Measurements from ENCODE around the gene PABPN1.
A peak's percentile ranks its signal among the peaks of the same experiment; 100 is the strongest.
"Not testable (repeated sequence)": the region's sequence is repeated elsewhere in the genome, so short reads cannot be mapped to it uniquely, and the experiment has no call there.

Gene PABPN1, protein sequence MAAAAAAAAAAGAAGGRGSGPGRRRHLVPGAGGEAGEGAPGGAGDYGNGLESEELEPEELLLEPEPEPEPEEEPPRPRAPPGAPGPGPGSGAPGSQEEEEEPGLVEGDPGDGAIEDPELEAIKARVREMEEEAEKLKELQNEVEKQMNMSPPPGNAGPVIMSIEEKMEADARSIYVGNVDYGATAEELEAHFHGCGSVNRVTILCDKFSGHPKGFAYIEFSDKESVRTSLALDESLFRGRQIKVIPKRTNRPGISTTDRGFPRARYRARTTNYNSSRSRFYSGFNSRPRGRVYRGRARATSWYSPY

DNA sequence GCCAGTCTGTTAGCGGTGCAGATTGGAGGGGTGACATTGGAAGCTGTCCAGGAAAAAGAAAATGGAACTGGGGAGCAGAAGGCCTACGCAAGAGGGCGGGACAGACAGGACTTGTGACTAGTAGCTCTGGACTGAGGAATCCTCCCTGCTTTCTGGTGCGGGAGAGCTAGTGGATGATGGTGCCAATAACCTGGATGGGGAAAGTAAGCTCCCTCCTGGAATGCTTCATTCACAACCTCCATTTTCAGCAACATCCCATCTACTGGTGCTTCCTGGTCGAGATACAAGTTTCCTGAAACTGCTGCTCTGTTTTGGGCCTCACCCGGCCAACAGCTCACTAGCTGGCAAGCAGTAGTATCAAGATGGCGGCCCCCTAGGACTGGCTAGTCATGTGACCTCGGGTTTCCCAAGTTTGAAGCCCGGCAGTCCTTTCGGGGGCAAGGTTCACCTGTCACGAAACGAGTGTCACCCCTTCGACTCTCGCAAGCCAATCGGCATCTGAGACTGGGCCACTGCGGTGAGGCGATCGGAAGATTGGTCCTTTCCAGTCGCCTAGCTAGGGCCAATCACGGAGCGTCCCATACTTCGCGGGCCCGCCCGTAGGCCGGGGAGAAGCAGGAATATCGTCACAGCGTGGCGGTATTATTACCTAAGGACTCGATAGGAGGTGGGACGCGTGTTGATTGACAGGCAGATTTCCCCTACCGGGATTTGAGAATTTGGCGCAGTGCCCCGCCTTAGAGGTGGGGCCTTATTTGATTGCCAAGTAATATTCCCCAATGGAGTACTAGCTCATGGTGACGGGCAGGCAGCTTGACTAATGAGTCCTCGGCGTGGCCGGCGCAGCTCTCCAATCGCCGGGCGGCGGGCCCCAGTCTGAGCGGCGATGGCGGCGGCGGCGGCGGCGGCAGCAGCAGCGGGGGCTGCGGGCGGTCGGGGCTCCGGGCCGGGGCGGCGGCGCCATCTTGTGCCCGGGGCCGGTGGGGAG is at the start of gene PABPN1:
Gene PABPN1 (plus strand): TSS at position 874 of the 988 bp plus-strand sequence. CDS start 13 bp downstream, at position 887.
- DNase-seq: peak; percentile 99

DNA sequence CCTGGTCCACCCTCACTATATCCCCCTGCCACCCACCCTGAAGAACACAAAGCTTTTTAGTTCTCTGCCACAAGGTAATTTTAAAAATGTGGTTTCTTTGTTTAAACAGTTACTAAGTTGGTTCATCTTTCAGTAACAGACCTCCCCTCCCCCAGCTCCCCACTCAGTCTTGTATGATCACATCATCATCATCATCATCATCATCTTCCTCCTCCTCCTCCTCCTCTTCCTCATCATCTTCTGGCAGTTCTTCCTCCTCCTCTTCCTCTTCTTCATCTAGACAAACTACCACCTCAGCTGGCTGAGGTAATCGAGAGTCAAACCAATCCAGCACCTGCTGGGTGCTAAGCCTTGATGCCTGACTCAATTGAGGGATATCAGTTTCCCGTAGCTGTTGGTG is 45.8 kb upstream of the PABPN1 start:
- DNase-seq: no peak

GRCh38 chr14:23277189-23277588 is 44.1 kb upstream of the PABPN1 start:
- DNase-seq: no peak

DNA sequence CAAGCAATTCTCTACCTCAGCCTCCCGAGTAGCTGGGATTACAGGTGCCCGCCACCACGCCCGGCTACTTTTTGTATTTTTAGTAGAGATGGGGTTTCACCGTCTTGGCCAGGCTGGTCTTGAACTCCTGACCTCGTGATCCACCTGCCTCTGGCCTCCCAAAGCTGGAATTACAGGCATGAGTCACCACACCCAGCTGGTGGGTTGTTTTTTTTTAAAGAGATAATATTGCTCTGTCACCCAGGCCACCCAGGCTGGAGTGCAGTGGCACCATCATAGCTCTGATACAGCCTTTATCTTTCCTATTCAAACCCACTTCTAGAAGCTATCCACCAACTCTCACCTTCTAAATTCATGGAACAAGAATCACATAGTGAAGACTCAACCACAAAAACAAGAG is 43.3 kb upstream of the PABPN1 start:
- not testable (repeated sequence) for DNase-seq

- DNase-seq: no peak
These were observed 40.0 kb upstream of the PABPN1 start for GRCh38 chr14:23281247-23281646.

GRCh38 chr14:23284654-23285529 is 36.4 kb upstream of the PABPN1 start:
- no peak for DNase-seq

DNA sequence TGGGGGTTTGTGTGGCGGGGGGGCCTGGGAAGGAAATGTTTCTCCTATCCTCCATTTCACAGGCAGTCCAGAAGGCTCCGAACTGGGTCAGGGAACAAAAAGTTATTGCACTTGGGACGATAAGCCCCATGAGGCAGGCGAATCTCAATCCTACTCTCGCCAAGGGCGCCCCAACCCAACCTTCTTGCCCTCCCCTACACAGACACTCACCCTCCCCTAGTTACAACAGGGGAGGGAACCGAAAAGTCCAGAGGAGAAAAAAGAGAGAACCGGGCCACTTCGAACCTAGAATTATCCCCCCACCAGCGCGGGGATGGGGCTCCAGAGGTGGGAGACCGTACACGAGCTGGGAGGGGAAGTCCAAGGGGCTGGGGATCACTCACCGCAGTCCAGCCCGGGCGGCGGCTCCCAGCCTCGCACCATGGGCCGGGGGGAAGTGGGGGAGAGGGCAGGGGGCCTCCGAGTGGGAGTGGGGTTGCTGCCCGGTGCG is 35.7 kb upstream of the PABPN1 start:
- DNase-seq: no peak

GRCh38 chr14:23286020-23286901 is 35.0 kb upstream of the PABPN1 start, which contains the start of gene HOMEZ:
TSS of gene HOMEZ (minus strand) at chr14:23286132. CDS start at chr14:23285952, 180 bp downstream.
- DNase-seq: peak; percentile 98

GRCh38 chr14:23286902-23287479 is 34.3 kb upstream of the PABPN1 start:
- no peak for DNase-seq

GRCh38 chr14:23294734-23295561 is 26.3 kb upstream of the PABPN1 start:
- DNase-seq: peak; percentile 12

DNA sequence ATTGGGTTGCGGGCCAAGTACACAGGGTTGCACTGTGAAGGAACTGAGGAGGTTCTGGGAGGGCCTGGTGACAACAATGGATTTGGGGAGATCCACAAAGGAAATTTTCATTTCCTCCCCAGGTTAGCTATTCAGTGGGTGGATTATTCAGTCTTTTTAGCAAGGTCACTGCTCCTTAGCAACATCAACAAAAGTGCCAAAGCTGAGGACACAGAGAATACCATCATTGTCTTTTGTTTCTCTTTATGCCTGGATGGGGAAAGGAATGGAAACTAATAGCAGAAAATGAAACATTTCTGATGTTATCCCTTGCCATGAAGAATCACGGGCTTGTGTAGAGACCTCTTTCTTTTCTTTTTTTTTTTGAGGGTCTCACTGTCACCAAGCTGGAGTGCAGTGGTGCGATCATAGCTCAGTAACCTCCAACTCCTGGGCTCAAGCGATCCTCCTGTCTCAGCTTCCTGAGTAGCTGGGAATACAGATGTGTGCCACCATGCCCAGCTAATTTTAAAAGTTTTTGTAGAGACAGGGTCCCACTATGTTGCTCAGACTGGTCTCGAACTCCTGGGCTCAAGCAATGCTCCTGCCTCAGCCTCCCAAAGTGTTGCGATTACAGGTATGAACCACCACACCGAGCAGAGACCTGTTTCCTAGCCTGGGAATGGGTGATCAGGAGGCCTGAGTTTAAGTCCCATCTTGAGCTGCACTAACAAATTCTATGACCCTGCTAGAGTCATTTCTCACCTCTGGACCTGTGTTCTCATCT is 25.1 kb upstream of the PABPN1 start:
- no peak for DNase-seq

GRCh38 chr14:23297096-23297495 is 24.2 kb upstream of the PABPN1 start:
- DNase-seq: no peak

GRCh38 chr14:23297611-23298277 is 23.5 kb upstream of the PABPN1 start:
- DNase-seq: no peak

GRCh38 chr14:23299211-23299957 is 21.9 kb upstream of the PABPN1 start:
- no peak for DNase-seq

- DNase-seq: no peak
These were observed 21.1 kb upstream of the PABPN1 start for GRCh38 chr14:23299986-23300686.

- no peak for DNase-seq
These were observed 20.5 kb upstream of the PABPN1 start for GRCh38 chr14:23300687-23301223.

All from DMS 273 treated with DMSO at 0.1 percent for 48 hours (cell line).